ENCODE data around the gene USP7. TPM values are rescaled to one million over a fixed set of nuclear protein-coding genes. Genes with fewer than 3 reads are reported as not detected.

The USP7 gene
- polyA plus RNA-seq, 1 of the 3 experiments (the other 2 are of a cell fraction) = 8.6 TPM

GRCh38 chr16:8890549-8890921 lies 73.2 kb downstream of the USP7 start:
- DNase-seq = no peak
- H3K4me1 ChIP-seq (ENCODE audit: control insufficient read depth in 1 of 2, insufficient read depth in 2 of 2, low read depth in 1 of 2, low read length in 1 of 2) = peaks cover 9 to 41% of the 10 kb centered on the region in 2 experiments; a peak in 2 of 4 replicates
- 91% methylated on average over 4 of the region's 5 CpGs for WGBS (ENCODE audit: low lambda C conversion rate)
- H3K4me3 ChIP-seq (ENCODE audit: low read depth in 2 of 2, low read length in 1 of 2) = no peak overlapping the region
- no peak overlapping the region for H3K4me2 ChIP-seq
- H3K36me3 ChIP-seq (replicated peaks in 1 of 2; ENCODE audit: control insufficient read depth in 1 of 2, insufficient read depth in 2 of 2, low read length in 1 of 2) = peaks cover 21 to 59% of the 10 kb centered on the region in 2 experiments
- 0 out of 2 replicates have a peak, but pooled peaks cover 12% of the 10 kb centered on the region for H4K20me1 ChIP-seq (ENCODE audit: insufficient read depth)
- H3F3A ChIP-seq (replicated peaks; ENCODE audit: insufficient read depth) = peaks cover 6% of the 10 kb centered on the region
- no peaks in the 10 kb centered on the region for H3K27me3 ChIP-seq (ENCODE audit: insufficient read depth)
- H2AFZ ChIP-seq (ENCODE audit: low read depth) = no peak overlapping the region
- H3K79me2 ChIP-seq (ENCODE audit: insufficient read depth) = no peaks in the 10 kb centered on the region
- H3K9me2 ChIP-seq = no peaks in the 10 kb centered on the region
- H3K9ac ChIP-seq = no peak overlapping the region
- ChIA-PET CTCF (interaction anchor here (1.0 to 3.2 kb wide), 4 partner anchors 10 to 122 kb away, joined by 3 to 15 read pairs (median 4); no protein-coding TSS in a partner anchor), POLR2A (no interaction called here)
- H3K27ac ChIP-seq (ENCODE audit: low read depth in 2 of 2, low read length in 1 of 2) = no peak overlapping the region
- TF ChIP-seq ELF1 (IDR thresholded peaks at IDR 0.05) (no peak), RAD21 (IDR thresholded peaks at IDR 0.05; ENCODE audit: low read length) (no peak), USF1 (IDR thresholded peaks at IDR 0.05; ENCODE audit: borderline replicate concordance, low read depth) (no peak), FOXM1 (IDR thresholded peaks at IDR 0.05; ENCODE audit: low read depth) (no peak), YY1 (IDR thresholded peaks at IDR 0.05; ENCODE audit: low read depth) (no peak), TCF12 (IDR thresholded peaks at IDR 0.05) (no peak), NRF1 (IDR thresholded peaks at IDR 0.05; ENCODE audit: low read depth, low read length) (no peak), GABPA (IDR thresholded peaks at IDR 0.05; ENCODE audit: low read depth) (no peak), ZBTB33 (IDR thresholded peaks at IDR 0.05; ENCODE audit: borderline replicate concordance, low read depth) (no peak), MAX (IDR thresholded peaks at IDR 0.05; ENCODE audit: low read depth) (no peak), TAF1 (IDR thresholded peaks at IDR 0.05; ENCODE audit: borderline replicate concordance, low read depth, low read length) (no peak), CTCF (IDR thresholded peaks at IDR 0.05) (no peak), MEF2A (IDR thresholded peaks at IDR 0.05; ENCODE audit: borderline replicate concordance, low read depth) (no peak), RFX5 (IDR thresholded peaks at IDR 0.05; ENCODE audit: low read length) (no peak), GATA2 (CRISPR knock-in tag; IDR thresholded peaks at IDR 0.05) (no peak), PBX3 (IDR thresholded peaks at IDR 0.05) (no peak)
- no peaks in the 10 kb centered on the region for H3K9me3 ChIP-seq
